SK-N-MC (cell line): ENCODE data around the gene TMEM37.

ENCODE experiments used
- EZH2 ChIP-seq: fragments of 200-600 bp; sonication (generic); IDR thresholded peaks from one replicate; pipeline ENCODE4 v1.6.1; 2017; ENCODE audit warnings: antibody characterized with exemption
- FOXP2 ChIP-seq: optimal IDR thresholded peaks from 2 replicates; pipeline ENCODE3; 2011; ENCODE audit warnings: mild to moderate bottlenecking, moderate library complexity; ENCODE audit not compliant: insufficient read depth; ENCODE audit errors: extremely low read length, control extremely low read depth

- TF ChIP-seq FOXP2 = no peak
- TF ChIP-seq EZH2 = no peak
Observed at GRCh38 chr2:119408221-119408619, 23.4 kb upstream of the TMEM37 start.
